ENCODE measurements around the gene GRXCR2. TPM values are rescaled to one million over a fixed set of nuclear protein-coding genes. Genes with fewer than 3 reads are reported as not detected.

GRXCR2 gene
- total and polyA plus RNA-seq, 2 of the 13 experiments (the other 11 are each of a cell fraction or from before 2014, with no cell fraction given), result not detected

- intact Hi-C loops (cut with micrococcal nuclease; ENCODE audit: unreplicated experiment), result loop anchor here (5.0 kb wide), 1 partner anchor 205 kb away; no protein-coding TSS in a partner anchor
- H2AFZ ChIP-seq (ENCODE audit: low read length), result no peak overlapping the region
- no peak for FAIRE-seq
These were observed 14.4 kb upstream of the GRXCR2 start for GRCh38 chr5:145887217-145887616.

GRCh38 chr5:145874765-145875164 lies 2.0 kb upstream of the GRXCR2 start:
- Histone ChIP-seq H3K36me3 (replicated peaks in 1 of 2; ENCODE audit: control insufficient read depth in 1 of 2, insufficient read depth in 2 of 2, low read length in 2 of 2) (no peaks in the 10 kb centered on the region), H2AFZ (ENCODE audit: low read length) (no peak overlapping the region), H3K4me2 (ENCODE audit: low read depth, low read length) (no peak overlapping the region), H3K4me1 (ENCODE audit: insufficient read depth, low read length) (peaks cover 9% of the 10 kb centered on the region), H4K20me1 (ENCODE audit: insufficient read depth, low read length) (no peaks in the 10 kb centered on the region), H3K9me3 (ENCODE audit: low read length) (no peaks in the 10 kb centered on the region), H3K9ac (ENCODE audit: insufficient read depth, low read depth, low read length) (no peak overlapping the region), H3K27ac (ENCODE audit: extremely low read length, insufficient read depth, low read length) (no peak overlapping the region), H3K4me3 (replicated peaks in 1 of 3; ENCODE audit: insufficient read depth in 1 of 3, low read depth in 2 of 3, low read length in 3 of 3) (no peak overlapping the region), H3K79me2 (ENCODE audit: insufficient read depth, low read length) (no peaks in the 10 kb centered on the region), H3K27me3 (ENCODE audit: control insufficient read depth in 1 of 2, insufficient read depth in 2 of 2, low read length in 2 of 2) (no peaks in the 10 kb centered on the region)
- ChIA-PET POLR2A (no interaction called here), CTCF (ENCODE audit: low intra/inter-chr PET ratio, low total read pairs) (no interaction called here)
- no peak for DNase-seq (ENCODE audit: low spot score)
- in situ Hi-C loops (cut with HindIII; ENCODE audit: extremely low pct_ligation_motif_present, low pct_unique_long_range_greater_than_20kb) (no loop called here), intact Hi-C loops (cut with micrococcal nuclease; ENCODE audit: unreplicated experiment) (no loop called here)
- no peak for FAIRE-seq
- ATAC-seq, result no peak
- BruUV-seq (replicated peaks), result no TSS peak
- WGBS (ENCODE audit: low lambda C conversion rate), result 66% methylated on average over 2 of the region's 2 CpGs
- TF ChIP-seq ZNF510 (CRISPR knock-in tag; IDR thresholded peaks at IDR 0.05; ENCODE audit: low read depth) (no peak), ZBTB49 (CRISPR knock-in tag; IDR thresholded peaks at IDR 0.05; ENCODE audit: borderline replicate concordance) (no peak), ZNF280B (CRISPR knock-in tag; IDR thresholded peaks at IDR 0.05; ENCODE audit: borderline replicate concordance) (no peak), ZHX2 (IDR thresholded peaks at IDR 0.05; ENCODE audit: low read depth) (no peak), ZHX2 (CRISPR knock-in tag; IDR thresholded peaks at IDR 0.05; ENCODE audit: borderline replicate concordance) (no peak), SRSF1 (optimal IDR thresholded peaks at IDR 0.05; ENCODE audit: low read depth, low read length) (no peak), ZMYM4 (CRISPR knock-in tag; IDR thresholded peaks at IDR 0.05) (no peak)

More at GRCh38 chr5:145887217-145887616, 14.4 kb upstream of the GRXCR2 start:
- peak; percentile 31 for TF ChIP-seq STAG1 (CRISPR knock-in tag; IDR thresholded peaks at IDR 0.05)
- no peak for TF ChIP-seq ZNF296 (CRISPR knock-in tag; conservative IDR thresholded peaks at IDR 0.05)
- DNase-seq (ENCODE audit: low spot score), result peak; percentile 12
- Histone ChIP-seq H3K9me3 (ENCODE audit: low read length) (no peaks in the 10 kb centered on the region; the same call in 1 of the 2 replicates), H3K4me3 (replicated peaks in 1 of 3; ENCODE audit: insufficient read depth in 1 of 3, low read depth in 2 of 3, low read length in 3 of 3) (no peak overlapping the region), H3K9ac (ENCODE audit: insufficient read depth, low read depth, low read length) (no peak overlapping the region), H3K4me1 (ENCODE audit: insufficient read depth, low read length) (no peaks in the 10 kb centered on the region), H3K27me3 (ENCODE audit: control insufficient read depth in 1 of 2, insufficient read depth in 2 of 2, low read length in 2 of 2) (peaks cover 0 to 1% of the 10 kb centered on the region in 2 experiments; a peak in 1 of 5 replicates), H4K20me1 (ENCODE audit: insufficient read depth, low read length) (no peaks in the 10 kb centered on the region), H3K36me3 (replicated peaks in 1 of 2; ENCODE audit: control insufficient read depth in 1 of 2, insufficient read depth in 2 of 2, low read length in 2 of 2) (no peaks in the 10 kb centered on the region), H3K4me2 (ENCODE audit: low read depth, low read length) (no peak overlapping the region), H3K79me2 (ENCODE audit: insufficient read depth, low read length) (no peaks in the 10 kb centered on the region), H3K27ac (ENCODE audit: extremely low read length, insufficient read depth, low read length) (no peak overlapping the region)
- WGBS (ENCODE audit: low lambda C conversion rate), result 15% methylated on average over 3 of the region's 3 CpGs
- ChIA-PET POLR2A (no interaction called here), CTCF (ENCODE audit: low intra/inter-chr PET ratio, low total read pairs) (interaction anchor here (1.6 to 1.9 kb wide), 2 partner anchors 190 to 1684 kb away, joined by 3 to 6 read pairs; no protein-coding TSS in a partner anchor)
- in situ Hi-C loops (cut with HindIII; ENCODE audit: extremely low pct_ligation_motif_present, low pct_unique_long_range_greater_than_20kb), result no loop called here
- 0 out of 3 replicates have a peak, but pooled peaks have one; percentile 45 for ATAC-seq
- no TSS peak for BruUV-seq (replicated peaks)
